Stimulated activated CD4-positive, alpha-beta T cell treated with anti-CD3 and anti-CD28 coated beads, Interleukin-1b, Interleukin-23, amount 100 ng/mL, for 1 hour (primary cell): ENCODE results near the gene DCAF12L2.
"Not testable (repeated sequence)": the region's sequence is repeated elsewhere in the genome, so short reads cannot be mapped to it uniquely, and the experiment has no call there.

Experiments used
- DNase-seq, 2 donors: peaks; one replicate each; pipeline ENCODE4 v3.0.0-alpha.2; 2020; ENCODE audit warnings: low read depth in 2 of 2

The DCAF12L2 gene

GRCh38 chrX:126165721-126166461, at the start of gene DCAF12L2:
DCAF12L2 (minus strand) TSS chrX:126166289; CDS start chrX:126165924, 365 bp downstream.
- DNase-seq = no peak

GRCh38 chrX:126190888-126191287, 24.8 kb upstream of the DCAF12L2 start:
- not testable (repeated sequence) for DNase-seq

DNA sequence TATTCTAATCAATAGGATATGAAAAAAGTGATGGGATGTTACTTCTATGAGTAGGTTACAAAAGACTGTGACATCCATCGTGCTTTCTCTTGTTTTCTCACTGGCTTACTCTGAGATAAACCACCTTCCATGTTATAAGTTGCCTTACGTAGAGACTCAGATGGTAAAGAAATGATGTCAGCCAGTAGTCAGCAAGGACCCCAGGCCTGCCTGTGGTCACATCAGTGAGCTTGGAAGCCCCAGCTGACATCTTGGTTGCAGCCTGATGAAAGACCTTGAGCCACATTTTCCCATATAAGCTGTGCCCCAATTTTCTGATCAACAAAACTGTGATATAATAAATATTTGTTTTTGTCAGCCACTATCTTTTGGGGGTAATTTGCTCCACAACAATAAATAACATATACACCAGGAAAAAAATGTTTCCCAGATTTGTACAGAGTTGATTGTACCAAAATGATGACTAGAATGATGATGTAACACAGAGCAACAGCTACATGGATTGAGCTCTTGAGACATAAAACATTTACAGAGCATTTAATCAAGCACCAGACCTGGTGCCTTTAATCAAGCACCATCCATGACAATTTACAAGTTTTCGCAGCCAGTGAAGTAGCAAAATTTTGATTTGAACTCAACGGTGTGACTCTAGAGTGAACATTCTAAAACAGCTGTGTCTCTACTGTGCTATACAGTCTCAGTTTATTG, 11.2 kb upstream of the DCAF12L2 start:
- no peak for DNase-seq

DNA sequence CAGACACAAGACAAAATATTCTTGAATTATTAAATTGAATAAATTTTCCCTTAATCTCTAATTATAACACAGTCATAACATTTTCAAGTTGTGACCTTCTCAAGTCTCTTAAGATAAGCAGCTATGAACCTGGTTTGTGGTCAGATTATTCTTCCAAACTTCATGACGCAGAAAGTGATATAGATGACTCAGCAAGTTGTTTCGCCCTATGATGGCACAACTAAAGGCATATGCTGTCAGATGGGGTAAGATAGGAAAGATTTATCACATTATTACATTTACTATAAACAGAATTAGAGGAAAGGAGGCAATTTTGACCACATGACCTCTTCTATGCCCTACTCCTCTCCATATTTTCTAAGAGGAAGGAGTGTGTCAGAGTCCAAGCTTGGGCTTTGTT, 4.6 kb upstream of the DCAF12L2 start:
- no peak for DNase-seq

DNA sequence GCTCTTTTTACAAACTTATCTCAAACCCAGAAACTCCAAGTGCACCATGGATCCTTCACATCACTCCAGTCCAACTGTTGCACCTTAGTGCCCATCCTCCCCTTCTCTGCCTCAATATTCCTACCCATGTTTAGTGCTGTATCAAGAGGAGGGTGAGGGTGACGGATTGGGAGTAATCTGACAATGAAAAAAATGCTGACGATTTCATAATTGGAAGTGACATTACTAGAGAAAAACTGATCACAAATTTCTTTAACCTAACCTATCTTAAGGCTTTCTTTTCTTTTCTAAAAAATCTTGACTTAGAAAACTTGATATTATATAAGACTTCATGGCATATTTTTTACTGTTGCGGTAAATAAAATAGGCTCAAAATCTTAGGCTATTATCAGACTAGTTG, 1.5 kb upstream of the DCAF12L2 start:
- no peak for DNase-seq

GRCh38 chrX:126165401-126165720, 728 bp downstream of the DCAF12L2 start:
- DNase-seq = no peak

- no peak for DNase-seq
These were observed 1.2 kb downstream of the DCAF12L2 start for GRCh38 chrX:126164689-126165400.

DNA sequence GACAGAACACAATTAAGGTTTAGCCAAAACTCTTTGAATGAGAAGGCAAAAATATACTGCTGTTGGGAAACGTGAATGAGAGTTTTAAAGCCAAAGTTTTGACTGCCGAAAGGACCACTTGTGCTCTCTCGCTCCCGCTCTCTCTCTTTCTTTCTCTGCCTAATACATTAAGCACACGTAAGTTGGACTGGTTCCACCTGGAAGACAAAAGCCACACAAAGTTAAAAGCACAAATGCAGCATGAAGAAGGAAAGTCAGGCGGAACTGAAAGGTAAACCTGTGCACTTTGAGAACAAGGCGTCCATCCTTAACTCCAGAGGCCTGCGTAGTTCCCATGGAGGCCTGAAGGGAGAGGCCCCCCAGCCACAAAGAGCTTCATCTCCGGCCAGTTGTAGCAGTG, 1.9 kb downstream of the DCAF12L2 start:
- DNase-seq = no peak

- DNase-seq = no peak
These were observed 25.1 kb downstream of the DCAF12L2 start for GRCh38 chrX:126141014-126141413.

DNA sequence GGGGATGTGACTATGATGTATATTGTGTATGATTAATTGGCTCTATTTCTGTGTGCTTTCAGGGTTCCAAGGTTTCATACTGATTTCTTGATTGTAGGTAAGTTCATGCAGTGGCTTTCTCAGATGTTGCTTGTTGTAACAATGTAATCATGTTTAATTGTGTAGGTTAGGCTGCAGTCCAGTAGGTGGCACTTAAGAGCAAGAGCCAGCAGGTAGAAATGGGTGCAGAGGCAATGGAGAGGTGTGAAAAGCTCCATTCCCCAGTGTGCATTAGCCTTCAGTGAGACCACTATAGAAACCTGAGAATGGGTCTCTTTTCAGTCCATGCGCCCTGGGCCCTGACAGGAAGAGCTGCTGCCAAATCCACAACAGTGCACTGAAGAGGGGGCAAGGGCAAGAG, 28.2 kb downstream of the DCAF12L2 start:
- no peak for DNase-seq

- DNase-seq = no peak
These were observed 41.4 kb downstream of the DCAF12L2 start for GRCh38 chrX:126124721-126125120.
